ENCODE measurements around the gene ANO7.

ANO7 gene

GRCh38 chr2:241274127-241274526 is 85.7 kb downstream of the ANO7 start:
- Histone ChIP-seq H3K4me1 (peaks cover 5% of the 10 kb centered on the region; the same call in 1 of the 2 replicates), H3K27me3 (no peaks in the 10 kb centered on the region), H3K36me3 (peaks cover under 1% of the 10 kb centered on the region; the same call in 1 of the 2 replicates), H3K9me3 (no peaks in the 10 kb centered on the region), H3K4me3 (ENCODE audit: low read depth, low read length) (no peak overlapping the region)
- no peak for TF ChIP-seq CTCF (IDR thresholded peaks at IDR 0.05; ENCODE audit: low read depth, low read length)
- DNase-seq: no peak

Measured in BE2C (cell line).